GM18867 (cell line): ENCODE data around the gene GNRH2.
"Not testable (repeated sequence)": the region's sequence is repeated elsewhere in the genome, so short reads cannot be mapped to it uniquely, and the experiment has no call there.

Experiments
- ATAC-seq: cut with Tn5 transposase; IDR thresholded peaks from one replicate; pipeline ENCODE4 v1.9.1; 2021; ENCODE audit warnings: mild to moderate bottlenecking, moderate library complexity; ENCODE audit not compliant: unreplicated experiment

GNRH2 gene, protein sequence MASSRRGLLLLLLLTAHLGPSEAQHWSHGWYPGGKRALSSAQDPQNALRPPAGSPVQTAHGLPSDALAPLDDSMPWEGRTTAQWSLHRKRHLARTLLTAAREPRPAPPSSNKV

DNA sequence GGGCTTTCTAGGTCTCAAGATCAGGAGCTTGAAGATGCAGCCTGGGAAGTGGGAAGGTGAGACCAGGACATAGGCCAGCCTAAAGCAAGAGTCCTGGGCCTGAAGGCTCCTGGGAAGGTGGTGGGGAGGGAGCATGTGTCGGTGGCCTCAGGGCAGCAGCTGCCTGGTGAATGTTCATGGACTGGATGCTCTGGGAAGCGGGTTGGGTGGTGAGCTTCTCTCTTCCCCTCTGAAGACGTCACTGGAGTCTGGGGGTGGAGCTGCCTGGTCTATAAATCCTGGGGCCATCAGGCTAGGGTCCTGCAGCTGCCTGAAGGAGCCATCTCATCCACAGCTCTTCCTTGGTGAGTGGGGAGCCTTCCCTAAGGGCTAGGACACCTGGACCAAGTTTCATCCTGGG is at the start of gene GNRH2:
GNRH2 (plus strand) TSS at position 301 of the 400 bp plus-strand sequence. CDS start 793 bp downstream, outside the sequence.
- ATAC-seq = no peak

DNA sequence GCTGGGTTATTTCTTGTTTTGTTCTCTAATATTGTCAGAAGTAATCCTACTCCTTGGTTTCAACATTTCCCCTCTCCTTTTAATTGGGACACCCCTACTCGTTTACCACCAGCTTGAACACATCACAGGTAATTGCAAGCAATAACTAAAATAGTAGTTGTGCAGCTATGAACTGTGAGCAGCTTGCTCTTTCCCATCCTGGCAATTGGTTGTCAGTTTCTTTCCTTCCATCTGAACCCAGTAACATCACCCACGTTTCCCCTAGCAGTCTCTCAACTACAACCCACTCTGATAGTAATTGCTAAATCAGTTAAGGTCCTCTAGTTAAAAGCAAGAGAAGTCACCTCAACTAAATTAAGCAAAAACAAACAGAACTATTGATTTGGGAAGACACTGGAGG is 47.6 kb upstream of the GNRH2 start:
- ATAC-seq = no peak

DNA sequence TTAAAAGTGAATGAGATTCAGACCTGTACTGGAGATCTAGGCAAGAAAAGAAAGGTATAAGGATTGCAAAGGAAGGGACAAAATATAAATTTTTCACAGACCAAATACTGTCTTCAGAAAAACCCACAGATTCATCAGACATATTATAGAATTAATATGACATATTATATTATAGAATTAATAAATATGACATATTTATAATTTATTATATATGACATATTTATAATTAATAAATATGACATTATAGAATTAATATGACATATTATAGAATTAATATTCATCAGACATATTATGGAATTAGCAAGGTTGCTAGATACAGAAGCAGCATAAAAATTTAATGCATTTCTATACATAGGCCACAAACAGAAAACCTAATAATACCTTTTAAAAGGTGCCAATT is 44.7 kb upstream of the GNRH2 start:
- ATAC-seq = no peak

DNA sequence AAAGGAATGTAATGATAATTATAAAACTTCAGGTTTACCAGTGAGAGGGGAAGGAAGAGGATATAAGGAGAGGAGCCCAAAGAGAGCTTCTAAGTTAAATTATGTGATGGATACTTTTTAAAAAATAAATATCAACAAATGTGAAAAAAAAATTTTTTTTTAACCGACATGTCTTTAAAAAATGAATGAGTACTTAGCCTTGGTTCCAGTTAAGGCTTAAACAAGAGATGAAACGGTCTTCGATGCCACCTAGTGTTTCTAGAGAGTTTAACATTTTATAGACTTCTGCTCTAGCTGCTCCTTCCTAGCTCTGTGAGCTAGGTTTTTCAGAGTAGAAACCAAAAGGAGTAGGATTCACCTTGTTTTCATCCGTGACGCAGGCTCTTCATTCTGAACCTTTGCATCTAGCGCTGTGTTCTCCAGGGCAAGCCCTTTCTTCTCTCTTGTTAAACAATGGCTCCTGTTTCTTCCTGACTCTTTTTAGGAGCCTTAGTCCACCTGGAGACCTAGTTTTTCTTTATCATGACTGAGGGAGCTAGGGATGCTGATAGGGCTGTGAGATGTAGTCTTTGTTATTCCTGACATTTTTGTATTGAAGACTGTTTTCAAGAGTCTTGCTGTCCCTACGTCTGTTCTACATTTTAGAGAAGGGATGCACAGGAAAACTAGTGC is 42.4 kb upstream of the GNRH2 start:
- ATAC-seq = no peak

DNA sequence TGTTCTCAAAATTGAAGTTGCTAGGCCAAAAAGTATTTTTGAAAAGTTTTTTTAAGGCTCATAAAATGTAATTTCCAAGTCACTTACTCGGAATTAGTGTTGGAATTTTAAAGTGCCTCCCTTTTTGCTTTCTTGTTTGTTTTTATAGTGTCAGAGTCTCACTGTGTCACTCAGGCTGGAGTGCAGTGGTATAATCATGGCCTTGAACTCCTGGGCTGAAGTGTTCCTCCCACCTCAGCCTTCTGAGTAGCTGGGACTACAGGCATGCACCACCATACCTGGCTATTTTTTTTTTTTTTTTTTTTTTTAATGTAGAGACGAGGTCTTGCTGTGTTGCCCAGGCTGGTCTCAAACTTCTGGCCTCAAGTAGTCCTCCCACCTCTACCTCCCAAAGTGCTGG is 40.0 kb upstream of the GNRH2 start:
- ATAC-seq = no peak

DNA sequence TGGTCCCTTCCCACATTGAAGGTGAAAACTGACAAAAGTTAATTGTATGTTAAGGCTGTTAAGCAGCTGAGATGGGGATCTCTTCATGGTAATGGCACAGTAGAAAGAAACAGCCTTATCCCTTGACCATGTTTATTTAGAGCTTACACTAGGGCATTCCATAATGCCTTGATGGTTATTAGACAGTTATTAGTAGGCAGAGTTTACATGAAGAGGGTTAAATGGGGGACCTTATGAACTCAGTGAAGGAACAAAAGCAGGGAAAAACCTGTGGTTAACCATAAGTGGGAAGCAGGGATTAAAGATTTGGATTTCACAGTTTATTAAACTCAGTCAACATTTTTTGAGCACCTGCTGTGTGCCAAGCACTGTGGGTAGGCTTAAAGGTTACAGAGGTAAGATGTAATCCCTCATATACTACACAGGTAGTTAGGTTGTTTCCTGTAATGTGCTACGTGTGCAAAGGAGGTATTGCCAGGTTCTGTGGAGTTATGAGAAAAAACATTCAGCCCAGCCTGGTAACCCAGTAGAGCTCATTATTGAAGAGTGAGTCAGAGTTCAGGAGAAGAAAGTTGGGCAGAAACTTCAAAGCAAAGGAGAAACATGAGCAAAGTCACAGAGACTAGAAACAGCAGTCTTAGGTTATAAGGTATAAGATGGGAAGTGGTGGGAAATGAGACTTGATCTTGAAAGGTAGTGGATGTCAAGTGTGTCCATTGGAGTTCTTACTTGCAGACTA is 32.3 kb upstream of the GNRH2 start:
- ATAC-seq = no peak

DNA sequence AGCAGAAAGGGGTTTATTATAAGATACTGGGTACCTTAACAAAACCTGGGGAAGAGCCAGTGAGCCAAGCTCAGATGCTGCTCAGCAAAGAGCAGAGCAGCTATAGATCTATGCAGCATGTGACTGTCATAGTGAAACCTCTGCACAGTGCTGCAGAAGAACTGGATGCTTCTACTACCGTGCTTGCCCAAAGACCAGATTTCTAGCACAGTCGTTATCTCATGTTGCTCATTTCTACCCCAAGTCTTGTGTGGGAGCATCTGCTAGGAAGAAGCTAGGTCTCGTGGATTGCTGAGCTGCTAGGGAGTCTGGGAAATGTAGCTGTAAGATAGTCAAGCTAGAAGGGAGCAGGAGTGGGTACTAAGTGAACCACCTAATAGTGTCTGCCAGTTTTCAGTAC is 31.7 kb upstream of the GNRH2 start:
- ATAC-seq = no peak

DNA sequence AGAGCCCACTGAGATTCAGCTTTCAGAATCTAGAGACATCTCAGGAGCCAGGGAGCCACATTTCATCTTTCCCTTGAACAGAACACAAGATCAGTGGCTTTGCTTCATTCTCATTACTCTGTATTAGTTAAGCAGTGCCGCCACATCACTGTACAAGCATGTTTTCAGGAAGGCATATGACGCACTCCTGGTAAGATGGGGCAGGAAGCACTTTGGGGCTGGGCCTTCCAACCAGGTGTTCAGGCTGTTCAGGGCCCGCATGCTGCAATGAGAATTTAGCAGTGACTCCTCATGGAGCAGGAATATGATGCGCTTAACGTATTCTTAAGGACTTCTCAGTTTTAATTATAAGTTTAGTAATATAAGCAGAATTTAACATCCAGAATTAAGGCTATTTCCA is 29.7 kb upstream of the GNRH2 start:
- ATAC-seq = no peak

DNA sequence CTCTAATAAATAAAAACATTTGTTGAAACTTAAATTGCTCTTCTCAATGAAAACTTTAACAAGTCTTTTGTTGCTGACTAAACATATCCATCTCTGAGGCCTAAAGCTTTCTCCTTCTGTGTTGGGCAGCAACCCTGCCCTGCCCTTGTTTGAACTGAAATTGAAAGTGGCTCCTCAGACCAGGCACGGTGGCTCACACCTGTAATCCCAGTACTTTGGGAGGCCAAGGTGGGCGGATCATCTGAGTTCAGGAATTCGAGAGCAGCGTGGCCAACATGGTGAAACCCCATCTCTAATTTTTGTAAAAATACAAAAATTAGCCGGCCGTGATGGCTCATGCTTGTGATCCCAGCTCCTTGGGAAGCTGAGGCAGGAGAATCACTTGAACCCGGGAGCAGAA is 29.2 kb upstream of the GNRH2 start:
- no peak for ATAC-seq

DNA sequence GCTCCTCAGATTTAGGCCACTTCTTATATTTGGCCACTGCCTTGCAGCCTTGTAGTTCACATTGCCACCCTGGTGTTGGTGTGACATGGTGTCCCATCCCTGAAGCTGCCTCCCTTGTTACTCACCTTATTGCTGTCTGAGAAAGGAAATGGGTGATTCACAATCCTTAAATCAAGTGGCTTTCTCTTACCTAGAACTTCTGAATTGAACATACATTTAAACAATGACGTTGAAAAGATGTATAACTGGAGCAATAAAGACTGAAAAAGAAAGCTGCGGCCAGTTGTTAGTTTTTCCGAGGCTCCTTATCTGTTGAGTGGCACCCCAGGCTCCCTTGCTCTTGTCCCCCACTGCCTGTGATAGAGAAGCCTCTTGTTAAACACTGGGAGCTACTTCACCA is 28.8 kb upstream of the GNRH2 start:
- no peak for ATAC-seq

DNA sequence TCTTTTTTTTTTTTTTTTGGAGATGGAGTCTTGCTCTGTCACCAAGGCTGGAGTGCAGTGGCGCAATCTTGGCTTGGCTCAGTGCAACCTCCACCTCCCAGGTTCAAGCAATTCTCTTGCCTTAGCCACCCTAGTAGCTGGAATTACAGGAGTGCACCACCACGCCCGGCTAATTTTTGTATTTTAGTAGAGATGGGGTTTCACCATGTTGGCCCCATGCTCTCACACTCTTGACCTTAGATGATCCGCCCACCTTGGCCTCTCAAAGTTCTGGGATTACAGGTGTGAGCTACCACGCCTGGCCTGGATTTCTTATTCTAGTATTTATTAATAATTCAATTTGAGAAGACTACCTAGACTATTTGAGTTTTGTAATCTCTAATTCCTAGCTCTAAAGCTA is 28.1 kb upstream of the GNRH2 start:
- not testable (repeated sequence) for ATAC-seq

DNA sequence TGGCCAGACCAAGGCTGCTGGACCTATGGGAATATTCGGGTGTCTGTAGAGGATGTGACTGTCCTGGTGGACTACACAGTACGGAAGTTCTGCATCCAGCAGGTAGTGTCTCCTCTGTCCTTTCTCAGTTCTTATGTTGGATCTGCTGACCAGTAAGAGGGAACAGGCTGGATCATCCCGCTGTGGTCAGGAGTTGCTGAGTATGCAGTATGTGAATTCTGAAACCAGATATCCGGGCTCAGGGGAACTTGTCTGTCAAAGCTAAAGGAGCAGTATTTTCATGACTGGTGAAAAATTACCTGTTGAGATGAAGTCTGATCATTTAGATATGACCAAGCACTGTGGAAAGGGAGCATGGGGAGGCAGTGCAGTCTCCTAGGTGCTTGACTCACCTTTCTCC is 22.1 kb upstream of the GNRH2 start:
- ATAC-seq = no peak

DNA sequence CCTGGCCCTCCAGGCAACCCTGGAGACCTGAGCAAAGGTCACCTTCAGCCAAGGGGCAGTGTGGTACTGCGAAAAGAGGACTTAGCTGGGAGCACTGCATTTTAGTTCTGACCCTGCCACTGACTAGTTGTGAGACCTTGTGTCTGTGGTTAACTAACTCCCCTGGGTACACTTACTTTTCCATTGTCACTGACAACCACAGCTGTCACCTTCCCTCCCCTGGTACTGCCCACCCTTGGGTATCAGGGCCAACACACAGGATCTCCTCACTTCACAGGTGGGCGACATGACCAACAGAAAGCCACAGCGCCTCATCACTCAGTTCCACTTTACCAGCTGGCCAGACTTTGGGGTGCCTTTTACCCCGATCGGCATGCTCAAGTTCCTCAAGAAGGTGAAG is 21.6 kb upstream of the GNRH2 start:
- ATAC-seq = no peak

DNA sequence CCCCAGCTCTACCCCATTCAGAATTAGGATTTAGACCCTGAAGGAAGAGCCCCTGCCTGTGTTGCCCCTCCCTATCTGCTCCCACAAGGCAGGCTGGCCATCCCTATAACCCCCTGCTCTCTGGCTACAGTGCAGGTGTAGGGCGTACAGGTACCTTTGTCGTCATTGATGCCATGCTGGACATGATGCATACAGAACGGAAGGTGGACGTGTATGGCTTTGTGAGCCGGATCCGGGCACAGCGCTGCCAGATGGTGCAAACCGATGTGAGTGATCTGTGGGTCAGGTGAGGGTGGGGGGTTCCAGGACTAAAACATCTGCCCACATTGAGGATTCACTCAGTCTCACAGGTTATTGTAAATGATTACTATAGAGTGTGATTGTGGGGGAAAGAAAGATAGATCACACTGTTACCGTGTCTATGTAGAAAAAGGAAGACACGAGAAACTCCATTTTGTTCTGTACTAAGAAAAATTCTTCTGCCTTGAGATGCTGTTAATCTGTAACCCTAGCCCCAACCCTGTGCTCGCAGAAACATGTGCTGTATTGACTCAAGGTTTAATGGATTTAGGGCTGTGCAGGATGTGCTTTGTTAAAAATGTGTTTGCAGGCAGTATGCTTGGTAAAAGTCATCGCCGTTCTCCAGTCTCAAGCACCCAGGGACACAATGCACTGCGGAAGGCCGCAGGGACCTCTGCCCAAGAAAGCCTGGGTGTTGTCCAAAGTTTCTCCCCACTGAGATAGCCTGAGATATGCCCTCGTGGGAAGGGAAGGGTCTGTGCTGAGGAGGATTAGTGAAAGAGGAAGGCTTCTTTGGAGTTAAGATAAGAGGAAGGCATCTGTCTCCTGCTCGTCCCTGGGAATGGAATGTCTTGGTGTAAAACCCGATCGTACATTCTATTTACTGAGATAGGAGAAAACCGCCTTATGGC is 20.6 kb upstream of the GNRH2 start:
- not testable (repeated sequence) for ATAC-seq

DNA sequence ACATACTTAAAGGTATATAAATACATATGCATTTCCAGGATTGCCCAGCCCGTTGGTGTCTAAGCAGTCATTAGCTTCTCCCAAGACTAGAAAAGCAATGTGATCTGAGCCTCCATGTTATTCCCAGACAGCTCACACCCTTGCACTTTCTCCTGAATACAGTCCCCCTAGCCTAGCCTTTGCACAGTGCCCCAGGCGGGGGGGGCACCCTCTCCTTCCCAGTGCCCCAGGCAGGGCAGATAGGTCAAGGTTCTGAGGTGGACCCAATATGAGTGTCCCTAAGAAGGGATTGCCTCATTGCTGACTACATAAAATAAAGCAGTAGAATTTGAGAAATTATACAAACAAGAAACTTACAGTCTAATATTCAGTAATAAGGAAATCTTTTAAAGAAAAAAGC is 15.4 kb upstream of the GNRH2 start:
- no peak for ATAC-seq

DNA sequence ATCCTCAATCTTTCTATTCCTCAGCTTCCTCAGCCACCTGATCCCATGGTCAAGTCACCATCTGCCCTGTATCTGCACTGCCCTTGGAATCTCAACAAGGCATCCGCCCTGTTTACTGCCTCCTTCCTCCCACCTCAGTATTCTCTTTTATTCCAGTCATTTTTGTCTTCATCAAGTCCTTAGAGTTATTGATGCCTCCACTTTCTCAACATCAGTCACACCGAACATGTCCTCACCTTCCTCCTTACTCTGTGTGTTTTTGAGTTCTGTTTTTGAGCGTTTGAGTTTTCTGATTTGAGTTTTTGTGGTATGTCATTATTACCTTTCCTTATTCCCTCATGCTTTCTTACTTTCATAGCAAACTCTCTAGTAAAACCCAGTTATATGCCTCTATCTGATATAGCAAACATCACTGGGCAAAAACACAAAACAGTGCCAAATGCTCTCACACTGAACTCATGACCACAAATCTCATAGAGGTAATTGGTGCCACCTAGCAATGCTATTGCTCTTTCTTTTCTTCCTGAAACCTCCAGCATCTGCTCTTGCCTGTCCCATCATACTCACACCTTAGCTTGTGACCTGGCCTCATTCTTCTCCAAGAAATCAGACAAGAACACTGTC is 11.8 kb upstream of the GNRH2 start:
- ATAC-seq = no peak

DNA sequence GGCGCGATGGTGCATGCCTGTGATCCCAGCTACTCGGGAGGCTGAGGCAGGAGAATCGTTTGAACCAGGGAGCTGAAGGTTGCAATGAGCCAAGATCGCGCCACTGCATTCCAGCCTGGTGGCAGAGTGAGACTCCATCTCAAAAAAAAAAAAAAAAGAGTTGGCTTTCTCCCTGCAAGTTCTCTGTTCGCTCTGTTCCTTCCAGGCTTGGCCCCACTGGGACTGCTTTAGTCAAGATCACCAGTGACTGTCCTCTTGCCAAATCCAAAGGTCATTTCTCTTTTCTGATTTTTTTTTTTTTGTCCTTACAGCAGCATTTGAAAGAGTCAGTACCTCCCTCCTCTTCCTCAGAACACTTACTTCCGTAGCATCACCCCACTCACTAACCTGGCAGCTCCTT is 10.8 kb upstream of the GNRH2 start:
- ATAC-seq = no peak

DNA sequence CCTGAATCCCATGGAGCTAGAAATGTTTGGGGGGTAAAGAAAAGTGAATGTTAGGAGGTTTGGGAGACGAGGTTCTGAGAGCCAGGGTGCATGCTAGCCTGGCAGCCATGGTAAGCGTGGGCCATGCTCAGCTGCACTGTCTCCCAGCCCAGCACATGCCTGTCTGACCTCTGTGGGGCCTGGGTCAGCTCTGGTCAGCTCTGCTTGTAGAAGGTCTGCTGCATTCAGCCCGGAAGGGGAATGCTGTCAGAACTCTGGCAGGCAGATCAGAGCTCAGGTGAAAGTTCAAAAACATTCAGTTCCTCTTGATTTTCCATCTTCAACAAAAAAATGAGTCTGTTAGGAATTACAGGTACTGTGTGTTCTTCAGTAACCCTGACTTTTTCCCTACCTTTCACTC is 5.8 kb upstream of the GNRH2 start:
- no peak for ATAC-seq

DNA sequence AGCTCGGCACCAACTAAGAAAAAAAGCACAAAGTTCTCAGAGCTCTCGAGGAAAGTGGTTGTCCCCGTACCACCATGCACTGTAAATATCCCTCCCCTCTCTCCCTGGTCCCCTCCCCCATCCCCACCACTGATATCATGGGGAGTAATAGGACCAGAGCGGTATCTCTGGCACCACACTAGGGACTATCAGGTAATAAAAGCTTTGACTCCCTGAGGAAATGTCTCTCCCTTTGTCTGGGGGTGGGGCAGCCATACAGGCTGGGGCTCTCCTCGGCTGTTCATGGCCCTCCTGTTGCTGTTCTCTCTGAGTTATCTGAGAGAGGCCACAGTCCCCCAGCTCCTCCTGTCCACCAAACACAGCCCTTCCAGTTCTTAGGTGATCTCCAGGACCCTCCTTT is 5.0 kb upstream of the GNRH2 start:
- no peak for ATAC-seq

DNA sequence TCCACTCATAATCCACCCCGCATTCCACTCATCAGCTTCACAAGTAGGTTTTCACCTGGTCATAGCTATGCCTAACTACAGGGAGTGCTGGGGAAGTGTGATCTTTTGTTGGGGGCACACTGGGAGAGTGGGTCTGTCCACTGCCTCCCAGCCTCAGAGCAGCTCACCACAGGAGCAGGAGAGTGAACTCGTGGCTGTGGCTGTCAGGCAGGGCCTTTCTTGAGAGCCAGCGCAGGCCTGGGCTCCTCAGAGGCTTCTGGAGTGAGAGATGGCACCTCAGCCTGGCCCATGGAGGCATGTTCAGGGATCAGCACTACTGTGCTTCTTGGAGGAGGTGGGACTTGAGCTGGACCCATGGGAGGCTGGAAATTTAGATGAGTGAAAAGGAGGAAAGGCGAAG is 4.0 kb upstream of the GNRH2 start:
- no peak for ATAC-seq

DNA sequence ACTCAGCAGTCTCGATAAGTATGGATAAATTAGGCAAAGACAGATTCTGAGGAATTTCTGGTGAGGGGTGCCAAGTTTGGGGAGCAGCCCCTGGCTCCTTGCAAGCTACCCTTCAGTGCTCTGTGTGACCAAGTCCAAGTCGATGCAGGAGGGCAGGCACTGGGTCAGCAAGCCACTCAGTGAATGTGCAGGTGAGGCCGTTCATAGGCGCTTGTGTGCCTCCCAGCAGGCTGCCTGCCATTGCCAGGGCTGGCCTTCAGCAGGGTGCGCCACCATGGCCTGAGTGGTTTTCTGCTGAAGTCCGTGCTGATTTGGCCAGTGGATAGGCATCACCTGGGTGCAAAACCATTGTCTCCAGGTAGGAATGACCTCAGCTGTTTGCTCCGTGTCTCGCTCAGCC is 3.3 kb upstream of the GNRH2 start:
- no peak for ATAC-seq
